Measurements from ENCODE around the gene ITGAD. TPM values are rescaled to one million over a fixed set of nuclear protein-coding genes. Genes with fewer than 3 reads are reported as not detected.
"Not testable (repeated sequence)": the region's sequence is repeated elsewhere in the genome, so short reads cannot be mapped to it uniquely, and the experiment has no call there.

The ITGAD gene
- total RNA-seq, 1 donor from 2014 or later, result not detected

DNA sequence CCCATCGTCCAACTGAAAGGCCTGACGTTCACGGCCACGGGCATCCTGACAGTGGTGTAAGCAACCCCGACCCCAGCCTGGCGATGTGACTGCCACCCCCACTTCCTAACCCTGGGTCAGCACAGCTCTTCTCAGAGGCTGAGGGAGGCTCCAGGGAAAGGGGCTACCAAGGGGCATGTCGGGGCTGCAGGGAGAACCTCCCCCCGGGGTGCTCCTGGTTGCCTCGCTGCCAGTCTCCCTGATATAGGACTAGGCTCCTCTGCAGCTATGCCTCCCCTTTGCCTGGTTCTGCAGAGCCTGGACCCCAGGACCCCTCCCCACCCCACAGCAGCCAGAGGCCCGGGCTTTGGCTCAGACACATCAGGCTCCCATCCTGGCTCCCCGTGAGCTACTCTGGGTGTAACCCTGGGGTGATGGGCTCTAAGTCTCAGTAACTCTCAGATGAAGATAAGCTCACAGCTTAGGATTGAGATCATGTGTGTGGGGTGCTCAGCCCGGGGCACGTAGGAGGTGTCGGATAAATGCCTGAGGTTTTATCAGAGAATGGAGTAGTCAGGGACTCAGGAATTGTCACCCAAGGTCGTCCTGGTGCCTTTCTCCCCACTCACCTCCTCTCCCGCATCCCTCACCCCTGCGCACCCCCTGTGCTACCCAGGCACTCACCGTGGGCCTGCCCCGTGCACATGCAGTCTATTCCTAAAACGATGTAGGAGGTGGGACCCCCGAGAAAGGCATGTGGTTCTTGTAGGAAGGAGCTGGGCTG lies 10.6 kb downstream of the ITGAD start:
- no peak for DNase-seq (ENCODE audit: low read depth)

DNA sequence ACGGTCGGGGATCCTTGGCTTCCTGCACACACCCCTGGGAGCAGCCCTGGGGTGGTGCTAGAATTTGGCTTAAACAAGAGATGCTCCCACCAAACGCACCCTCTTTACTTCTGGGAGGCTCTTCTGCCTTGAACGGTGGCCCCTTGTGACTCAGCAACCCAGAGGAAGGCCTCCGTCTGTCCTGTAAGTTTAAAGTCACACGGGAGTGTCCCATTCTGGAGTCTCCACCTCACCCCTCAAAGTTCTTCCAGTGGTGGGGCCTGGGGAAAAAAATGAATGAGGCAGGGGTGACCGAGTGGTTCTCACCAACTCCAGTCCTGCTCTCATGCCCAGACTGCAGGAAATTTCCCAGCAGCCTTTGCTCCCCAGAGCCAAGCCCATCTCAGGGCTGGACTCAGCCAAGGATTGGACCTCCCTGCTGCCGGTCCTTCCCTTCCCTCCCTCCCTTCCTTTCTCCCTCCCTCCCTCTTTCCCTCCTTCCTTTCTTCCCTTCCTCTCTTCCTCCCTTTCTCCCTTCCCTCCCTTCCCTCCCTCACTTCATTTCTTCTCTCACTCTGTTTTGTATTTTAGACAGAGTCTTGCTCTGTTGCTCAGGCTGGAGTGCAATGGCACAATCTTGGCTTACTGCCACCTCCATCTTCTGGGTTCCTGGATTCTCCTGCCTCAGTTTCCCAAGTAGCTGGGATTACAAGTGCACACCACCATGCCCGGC lies 11.4 kb downstream of the ITGAD start:
- no peak for DNase-seq (ENCODE audit: low read depth)

DNA sequence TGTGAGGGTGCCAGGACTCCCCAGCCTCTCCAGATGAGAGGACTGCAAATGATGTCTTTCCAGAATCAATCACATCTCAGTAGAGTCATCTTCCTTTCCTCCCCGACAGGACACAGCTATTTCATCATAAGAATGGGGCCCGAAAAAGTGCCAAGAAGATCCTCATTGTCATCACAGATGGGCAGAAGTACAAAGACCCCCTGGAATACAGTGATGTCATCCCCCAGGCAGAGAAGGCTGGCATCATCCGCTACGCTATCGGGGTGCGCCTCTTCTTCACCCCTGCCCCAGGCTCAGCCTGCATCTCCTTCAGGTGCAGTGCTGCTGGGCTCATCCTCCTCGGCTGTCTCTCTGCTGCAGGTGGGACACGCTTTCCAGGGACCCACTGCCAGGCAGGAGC lies 14.3 kb downstream of the ITGAD start:
- no peak for DNase-seq (ENCODE audit: low read depth)

GRCh38 chr16:31409433-31409832 lies 16.3 kb downstream of the ITGAD start:
- no peak for DNase-seq (ENCODE audit: low read depth)

GRCh38 chr16:31410082-31410481 lies 16.9 kb downstream of the ITGAD start:
- DNase-seq (ENCODE audit: low read depth), result no peak

DNA sequence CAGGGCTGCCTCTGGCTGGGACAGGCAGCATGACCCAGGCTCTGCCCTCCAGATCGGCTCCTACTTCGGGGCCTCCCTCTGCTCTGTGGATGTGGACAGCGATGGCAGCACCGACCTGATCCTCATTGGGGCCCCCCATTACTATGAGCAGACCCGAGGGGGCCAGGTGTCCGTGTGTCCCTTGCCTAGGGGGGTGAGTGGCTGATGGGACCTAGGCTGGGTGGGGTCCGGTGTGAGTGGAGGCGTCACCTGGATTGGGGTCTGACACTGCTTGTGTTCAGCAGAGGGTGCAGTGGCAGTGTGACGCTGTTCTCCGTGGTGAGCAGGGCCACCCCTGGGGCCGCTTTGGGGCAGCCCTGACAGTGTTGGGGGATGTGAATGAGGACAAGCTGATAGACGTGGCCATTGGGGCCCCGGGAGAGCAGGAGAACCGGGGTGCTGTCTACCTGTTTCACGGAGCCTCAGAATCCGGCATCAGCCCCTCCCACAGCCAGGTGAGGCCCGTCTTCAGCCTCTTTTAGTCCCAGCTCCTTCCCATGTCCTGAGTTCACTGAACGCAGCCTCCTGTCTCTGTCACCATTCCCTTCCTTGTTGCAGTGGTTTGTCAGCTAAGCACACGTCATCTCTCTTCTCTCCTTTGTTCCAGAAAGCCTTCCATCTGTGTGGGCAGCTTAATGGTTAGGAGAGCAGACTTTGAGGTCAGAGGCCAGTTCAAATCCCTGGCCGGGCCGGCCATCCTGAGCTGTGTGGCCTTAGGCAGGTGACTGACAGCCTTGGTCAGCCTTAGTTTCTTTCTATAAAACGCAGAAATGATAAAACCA lies 18.1 kb downstream of the ITGAD start:
- DNase-seq (ENCODE audit: low read depth), result no peak

DNA sequence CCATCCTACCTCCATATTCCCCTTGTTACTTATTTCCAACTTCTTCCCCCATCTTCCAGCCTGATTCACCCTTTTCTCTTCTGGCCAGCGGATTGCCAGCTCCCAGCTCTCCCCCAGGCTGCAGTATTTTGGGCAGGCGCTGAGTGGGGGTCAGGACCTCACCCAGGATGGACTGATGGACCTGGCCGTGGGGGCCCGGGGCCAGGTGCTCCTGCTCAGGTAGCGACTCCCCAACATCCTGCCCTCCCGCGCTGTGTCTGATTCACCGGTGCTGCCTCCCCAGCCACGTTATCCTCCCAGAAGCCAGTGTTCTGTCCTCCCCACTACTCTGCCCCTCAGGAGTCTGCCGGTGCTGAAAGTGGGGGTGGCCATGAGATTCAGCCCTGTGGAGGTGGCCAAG lies 19.6 kb downstream of the ITGAD start:
- DNase-seq (ENCODE audit: low read depth), result no peak

- no peak for DNase-seq (ENCODE audit: low read depth)
Observed at GRCh38 chr16:31413381-31413780, 20.2 kb downstream of the ITGAD start.

DNA sequence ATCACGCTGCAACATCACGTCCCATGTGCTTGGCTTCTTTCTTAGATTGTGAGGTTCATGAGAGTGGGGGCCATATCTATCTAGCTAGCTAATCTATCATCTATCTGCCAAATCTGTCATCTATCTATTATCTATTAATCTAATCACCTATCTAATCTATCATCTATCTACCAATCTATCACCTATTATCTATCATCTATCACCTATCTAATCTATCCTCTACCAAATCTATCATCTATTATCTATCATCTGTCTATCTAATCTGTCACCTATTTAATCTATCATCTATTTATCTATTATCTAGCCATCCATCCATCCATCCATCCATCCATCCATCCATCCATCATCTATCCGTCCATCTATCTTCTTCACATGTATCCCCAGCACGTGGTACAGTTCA lies 20.8 kb downstream of the ITGAD start:
- no peak for DNase-seq (ENCODE audit: low read depth)

GRCh38 chr16:31414706-31415105 lies 21.6 kb downstream of the ITGAD start:
- no peak for DNase-seq (ENCODE audit: low read depth)

GRCh38 chr16:31416371-31416770 lies 23.2 kb downstream of the ITGAD start:
- DNase-seq (ENCODE audit: low read depth), result no peak

DNA sequence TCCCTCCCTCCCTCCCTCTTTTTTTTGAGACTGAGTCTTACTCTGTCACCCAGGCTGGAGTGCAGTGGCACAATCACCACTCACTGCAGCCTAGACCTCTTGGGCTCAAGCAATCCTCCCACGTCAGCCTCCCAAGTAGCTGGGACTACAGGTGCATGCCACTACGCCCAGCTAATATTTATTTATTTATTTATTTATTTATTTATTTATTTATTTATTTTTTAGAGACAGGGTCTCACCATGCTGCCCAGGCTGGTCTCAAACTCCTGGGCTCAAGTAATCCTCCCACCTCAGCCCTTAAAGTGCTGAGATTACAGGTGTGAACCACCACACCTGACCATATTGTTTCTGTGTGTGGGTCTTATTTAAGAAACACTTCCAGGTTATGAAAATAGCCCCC lies 23.9 kb downstream of the ITGAD start:
- not testable (repeated sequence) for DNase-seq (ENCODE audit: low read depth)

DNA sequence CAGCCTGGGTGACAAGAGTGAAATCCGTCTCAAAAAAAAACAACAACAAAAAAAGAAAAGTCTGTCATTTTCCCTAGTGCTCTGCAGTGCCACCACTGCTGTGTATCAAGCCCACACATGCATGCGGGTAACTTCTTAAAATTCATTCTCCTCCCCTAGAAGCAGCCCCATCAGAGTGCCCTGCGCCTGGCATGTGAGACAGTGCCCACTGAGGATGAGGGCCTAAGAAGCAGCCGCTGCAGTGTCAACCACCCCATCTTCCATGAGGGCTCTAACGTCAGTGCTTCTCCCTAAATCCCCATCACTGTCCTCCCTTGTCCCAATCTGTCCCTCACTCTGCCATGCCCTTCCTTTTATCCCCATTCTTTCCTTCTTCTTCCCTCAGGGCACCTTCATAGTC lies 24.8 kb downstream of the ITGAD start:
- no peak for DNase-seq (ENCODE audit: low read depth)

GRCh38 chr16:31420037-31420436 lies 26.9 kb downstream of the ITGAD start:
- DNase-seq (ENCODE audit: low read depth), result no peak

GRCh38 chr16:31421587-31421986 lies 28.5 kb downstream of the ITGAD start:
- no peak for DNase-seq (ENCODE audit: low read depth)

DNA sequence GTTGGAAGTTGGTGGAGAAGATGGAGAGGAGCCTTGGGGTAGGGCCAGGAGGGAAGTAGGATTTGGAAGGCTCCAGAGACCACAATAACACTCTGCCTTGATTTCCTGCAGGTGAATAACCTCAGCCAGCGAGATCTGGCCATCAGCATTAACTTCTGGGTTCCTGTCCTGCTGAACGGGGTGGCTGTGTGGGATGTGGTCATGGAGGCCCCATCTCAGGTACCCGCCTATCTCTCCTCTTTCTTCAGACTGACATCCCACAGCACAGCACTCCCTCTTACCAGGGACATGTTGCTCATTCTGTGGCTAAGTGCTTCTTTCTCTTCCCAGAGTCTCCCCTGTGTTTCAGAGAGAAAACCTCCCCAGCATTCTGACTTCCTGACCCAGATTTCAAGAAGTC lies 30.1 kb downstream of the ITGAD start:
- DNase-seq (ENCODE audit: low read depth), result no peak

DNA sequence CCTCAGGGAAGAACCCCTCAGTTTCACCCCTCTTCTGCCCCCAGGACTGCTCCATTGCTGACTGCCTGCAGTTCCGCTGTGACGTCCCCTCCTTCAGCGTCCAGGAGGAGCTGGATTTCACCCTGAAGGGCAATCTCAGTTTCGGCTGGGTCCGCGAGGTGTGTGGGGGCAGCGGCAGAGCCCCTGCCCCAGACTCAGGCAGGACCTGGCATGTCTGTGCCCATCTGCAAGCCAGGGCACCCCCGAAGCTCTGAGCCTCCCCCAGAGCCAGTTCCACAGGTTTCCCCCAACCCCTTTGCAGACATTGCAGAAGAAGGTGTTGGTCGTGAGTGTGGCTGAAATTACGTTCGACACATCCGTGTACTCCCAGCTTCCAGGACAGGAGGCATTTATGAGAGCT lies 30.7 kb downstream of the ITGAD start:
- no peak for DNase-seq (ENCODE audit: low read depth)

GRCh38 chr16:31427441-31428278 lies 34.5 kb downstream of the ITGAD start:
- DNase-seq (ENCODE audit: low read depth), result no peak

DNA sequence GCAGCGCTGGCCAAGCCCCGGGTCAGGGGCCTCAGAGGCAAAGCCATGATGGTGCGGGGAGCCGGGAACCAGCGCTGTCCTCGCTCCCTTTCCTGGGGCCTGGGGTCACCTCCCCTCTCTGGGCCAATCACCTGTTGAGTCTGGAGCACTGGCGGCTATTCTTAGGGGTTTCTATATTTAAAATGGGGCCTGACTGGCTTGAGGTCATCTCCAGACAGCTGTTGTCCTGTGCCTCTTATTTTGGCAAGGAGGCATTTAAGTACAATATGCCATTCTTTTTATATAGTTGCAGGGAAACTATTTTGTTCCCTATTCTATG lies 35.1 kb downstream of the ITGAD start, which contains the start of gene COX6A2:
TSS of gene COX6A2 (minus strand) at position 82 of the 319 bp plus-strand sequence. CDS start at position 47, 35 bp downstream.
- no peak for DNase-seq (ENCODE audit: low read depth)

GRCh38 chr16:31428638-31429247 lies 35.6 kb downstream of the ITGAD start:
- no peak for DNase-seq (ENCODE audit: low read depth)

DNA sequence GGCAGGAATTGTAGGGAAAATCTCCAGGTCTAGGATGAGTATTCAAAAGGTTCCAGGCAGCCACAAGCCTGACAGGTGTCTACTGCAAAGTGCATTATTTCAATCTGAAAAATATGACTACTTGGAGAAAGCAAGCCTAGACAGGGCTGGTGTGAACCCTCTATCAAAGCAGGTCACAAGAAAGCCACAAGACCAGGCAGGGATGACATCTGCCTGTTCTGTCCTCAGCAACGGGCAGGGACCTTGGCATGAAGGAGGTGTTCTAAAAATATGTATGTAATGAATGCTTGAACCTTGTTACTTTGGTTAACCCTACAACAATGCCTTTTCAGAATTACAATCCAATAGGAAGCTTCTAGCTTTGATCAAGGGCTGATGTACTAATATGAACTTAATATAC lies 36.2 kb downstream of the ITGAD start:
- no peak for DNase-seq (ENCODE audit: low read depth)
